Adrenal gland (tissue), 5 donors: ENCODE results near the gene CSNK1A1L.

Experiments used
- CTCF ChIP-seq, 6 experiments: fragments of 450-650 bp in 4 of 6; fragments of 200-600 bp in 2 of 6; sonication (generic) in 1 of 6; IDR thresholded peaks; 1 replicate in 5 of 6; 2 replicates in 1 of 6; pipeline versions ENCODE4 v1.5.1 to v1.8.0; 2016 to 2021; ENCODE audit warnings: antibody characterized with exemption in 6 of 6, mild to moderate bottlenecking in 2 of 6, moderate library complexity in 1 of 6
- POLR2A ChIP-seq, 2 donors: fragments of 450-650 bp; IDR thresholded peaks; one replicate each; pipeline ENCODE4 v1.6.1; 2017; ENCODE audit warnings: antibody characterized with exemption in 2 of 2, mild to moderate bottlenecking in 2 of 2, moderate library complexity in 1 of 2
- donor health status: DM: no; HTN: no; CAD: no.

- TF ChIP-seq CTCF (IDR thresholded peaks at IDR 0.05) = no peak
- no peak for TF ChIP-seq POLR2A (IDR thresholded peaks at IDR 0.05)
Observed at GRCh38 chr13:37129866-37130265, 24.4 kb upstream of the CSNK1A1L start.
